GM12878 (cell line): ENCODE results near the gene DIP2C.

Source experiments
- CHD2 ChIP-seq: IDR thresholded peaks from 2 replicates; pipeline ENCODE4 v1.6.1; 2011; ENCODE audit warnings: low read depth, low read length, improper control_type of control experiment, borderline replicate concordance
- CTCF ChIP-seq, 3 experiments: IDR thresholded peaks in 2 of 3; conservative IDR thresholded peaks in 1 of 3; 2 replicates each; pipeline ENCODE4 v1.5.1; 2011; ENCODE audit warnings: low read depth in 3 of 3, low read length in 3 of 3, mild to moderate bottlenecking in 3 of 3, control low read depth in 2 of 3, moderate library complexity in 2 of 3, inconsistent platforms in 1 of 3, mixed read lengths in 1 of 3; ENCODE audit not compliant: control insufficient read depth in 2 of 3, insufficient read depth in 1 of 3; ENCODE audit errors: extremely low read depth in 1 of 3
- CUX1 ChIP-seq: IDR thresholded peaks from 2 replicates; pipeline ENCODE4 v1.6.1; 2012; ENCODE audit warnings: improper control_type of control experiment, low read depth, low read length; ENCODE audit not compliant: insufficient replicate concordance
- EGR1 ChIP-seq, 2 experiments: IDR thresholded peaks; 1 replicate in 1 of 2; 2 replicates in 1 of 2; pipeline ENCODE4 v1.6.1; 2011 to 2012; ENCODE audit warnings: low read depth in 2 of 2, low read length in 2 of 2, borderline replicate concordance in 1 of 2, mild to moderate bottlenecking in 1 of 2, moderate library complexity in 1 of 2
- HDAC2 ChIP-seq: fragments of 200-600 bp; sonication (generic); IDR thresholded peaks from 2 replicates; pipeline ENCODE4 v1.6.1; 2017
- MXI1 ChIP-seq: fragments of 150-350 bp; IDR thresholded peaks from 2 replicates; pipeline ENCODE4 v1.6.1; 2011; ENCODE audit warnings: low read depth, mild to moderate bottlenecking, inconsistent platforms, low read length, improper control_type of control experiment
- MYC ChIP-seq: IDR thresholded peaks from 2 replicates; pipeline ENCODE4 v1.6.1; 2011; ENCODE audit warnings: mild to moderate bottlenecking, low read length, moderate library complexity, inconsistent platforms; ENCODE audit not compliant: insufficient read depth, insufficient replicate concordance, insufficient read length, severe bottlenecking
- NR2C1 ChIP-seq: fragments of 450-650 bp; IDR thresholded peaks from 2 replicates; pipeline ENCODE4 v1.6.1; 2017; ENCODE audit warnings: antibody characterized with exemption, mild to moderate bottlenecking, moderate library complexity
- NR2C2 ChIP-seq: IDR thresholded peaks from 2 replicates; pipeline ENCODE4 v1.6.1; 2011; ENCODE audit warnings: borderline replicate concordance, low read depth; ENCODE audit not compliant: control insufficient read depth, insufficient read length
- POLR2A ChIP-seq: IDR thresholded peaks from 2 replicates; pipeline ENCODE4 v1.6.1; 2011; ENCODE audit warnings: low read depth, mild to moderate bottlenecking, low read length
- RCOR1 ChIP-seq: conservative IDR thresholded peaks from 2 replicates; pipeline ENCODE4 v1.6.1; 2012; ENCODE audit warnings: low read depth, low read length, improper control_type of control experiment
- SP1 ChIP-seq: IDR thresholded peaks from one replicate; pipeline ENCODE4 v1.6.1; 2011; ENCODE audit warnings: low read depth, low read length
- USF1 ChIP-seq: IDR thresholded peaks from 2 replicates; pipeline ENCODE4 v1.6.1; 2011; ENCODE audit warnings: borderline replicate concordance, low read depth, mild to moderate bottlenecking, moderate library complexity, mixed read lengths, low read length; ENCODE audit not compliant: insufficient read depth; ENCODE audit errors: extremely low read length

GRCh38 chr10:364267-364775 lies 325.1 kb downstream of the DIP2C start:
- TF ChIP-seq RCOR1: no peak
- TF ChIP-seq EGR1 (IDR thresholded peaks at IDR 0.05; ENCODE audit: borderline replicate concordance in 1 of 2, low read depth in 2 of 2, low read length in 2 of 2): no peak
- no peak for TF ChIP-seq POLR2A
- no peak for TF ChIP-seq NR2C2
- no peak for TF ChIP-seq HDAC2
- TF ChIP-seq CHD2: no peak
- no peak for TF ChIP-seq CUX1
- TF ChIP-seq SP1: no peak
- TF ChIP-seq USF1: no peak
- no peak for TF ChIP-seq NR2C1
- no peak for TF ChIP-seq MYC
- no peak for TF ChIP-seq CTCF (IDR thresholded peaks at IDR 0.05 in 2 of 3, conservative IDR thresholded peaks at IDR 0.05 in 1 of 3; ENCODE audit: control insufficient read depth in 2 of 3, extremely low read depth in 1 of 3, insufficient read depth in 1 of 3, low read depth in 3 of 3, low read length in 3 of 3)
- TF ChIP-seq MXI1: no peak
